SKM-1 (cell line): ENCODE data around the gene MIEF2.
"Not testable (repeated sequence)": the region's sequence is repeated elsewhere in the genome, so short reads cannot be mapped to it uniquely, and the experiment has no call there.

ENCODE experiments used
- DNase-seq: peaks from one replicate; lab custom pipeline; 2025; ENCODE audit not compliant: unreplicated experiment; lab: John Stamatoyannopoulos, UW

Gene MIEF2

GRCh38 chr17:18280766-18281371 is 20.4 kb downstream of the MIEF2 start:
- no peak for DNase-seq

- DNase-seq = no peak
Observed at GRCh38 chr17:18281788-18282187, 21.3 kb downstream of the MIEF2 start.

GRCh38 chr17:18285296-18285695 is 24.8 kb downstream of the MIEF2 start:
- DNase-seq = no peak

GRCh38 chr17:18291718-18292540 is 31.5 kb downstream of the MIEF2 start:
- no peak for DNase-seq

GRCh38 chr17:18298061-18298460 is 37.6 kb downstream of the MIEF2 start:
- not testable (repeated sequence) for DNase-seq

- no peak for DNase-seq
Observed at GRCh38 chr17:18300725-18301480, 40.4 kb downstream of the MIEF2 start.

GRCh38 chr17:18303206-18303605 is 42.7 kb downstream of the MIEF2 start:
- DNase-seq = not testable (repeated sequence)

- no peak for DNase-seq
Observed at GRCh38 chr17:18309202-18309601, 48.7 kb downstream of the MIEF2 start.

GRCh38 chr17:18314059-18314730 is 53.7 kb downstream of the MIEF2 start:
- no peak for DNase-seq

- peak; percentile 96 for DNase-seq
Observed at GRCh38 chr17:18314731-18315561, 54.5 kb downstream of the MIEF2 start, which contains the start of the genes SMCR8 and TOP3A. Gene SMCR8 (plus strand): TSS chr17:18315293. CDS start chr17:18315790, 497 bp downstream. Gene TOP3A (minus strand): TSS chr17:18314994. CDS start chr17:18314778, 216 bp downstream.

GRCh38 chr17:18315562-18315922 is 55.1 kb downstream of the MIEF2 start:
- no peak for DNase-seq

GRCh38 chr17:18315961-18316360 is 55.5 kb downstream of the MIEF2 start:
- no peak for DNase-seq
